Activated naive CD8-positive, alpha-beta T cell treated with anti-CD3 and anti-CD28 coated beads, Interleukin-2, amount 50 U/mL, for 16 hours (primary cell): ENCODE data around the gene CDH6.

Experiments
- DNase-seq: peaks from one replicate; pipeline ENCODE4 v3.0.0-alpha.2; 2020; ENCODE audit warnings: low read depth, low spot score

The CDH6 gene

DNA sequence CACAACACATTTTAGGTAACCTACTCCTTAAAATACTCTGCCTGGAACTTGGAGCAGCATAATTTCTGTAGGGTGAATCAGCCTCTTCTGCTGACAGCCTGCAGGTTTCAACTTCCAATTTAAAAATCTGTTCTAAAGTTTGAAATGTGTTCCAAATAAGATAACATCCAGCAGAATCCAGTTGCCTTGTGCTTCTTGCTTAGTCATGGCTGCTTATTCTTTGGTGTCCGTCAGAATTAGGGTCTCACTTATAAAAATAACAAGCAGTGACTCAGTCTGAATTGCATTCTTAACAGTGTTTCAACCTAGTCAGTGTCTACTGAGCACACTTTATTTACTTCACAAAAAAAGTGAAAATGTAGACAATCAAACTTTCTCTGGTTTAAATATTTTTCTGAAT is 3.7 kb downstream of the CDH6 start:
- DNase-seq = no peak

DNA sequence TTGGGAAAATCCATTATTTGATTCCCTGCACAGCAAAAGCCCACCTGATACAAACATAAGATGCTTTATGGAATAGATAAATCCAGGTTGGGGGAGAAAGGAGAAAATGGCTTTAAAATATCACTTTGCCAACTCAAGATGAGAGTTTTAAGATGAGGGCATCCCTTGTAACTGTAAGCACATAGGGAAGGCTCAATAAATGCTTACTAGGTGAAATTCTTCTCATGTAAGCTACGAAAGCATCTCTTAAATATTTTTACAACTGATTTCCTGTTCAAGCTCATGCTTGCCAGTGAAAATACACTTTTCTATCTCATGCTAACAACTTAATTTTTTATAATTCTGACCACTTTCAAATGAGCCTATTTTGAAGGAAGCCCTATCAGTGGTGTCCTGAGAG is 11.5 kb downstream of the CDH6 start:
- DNase-seq = no peak

DNA sequence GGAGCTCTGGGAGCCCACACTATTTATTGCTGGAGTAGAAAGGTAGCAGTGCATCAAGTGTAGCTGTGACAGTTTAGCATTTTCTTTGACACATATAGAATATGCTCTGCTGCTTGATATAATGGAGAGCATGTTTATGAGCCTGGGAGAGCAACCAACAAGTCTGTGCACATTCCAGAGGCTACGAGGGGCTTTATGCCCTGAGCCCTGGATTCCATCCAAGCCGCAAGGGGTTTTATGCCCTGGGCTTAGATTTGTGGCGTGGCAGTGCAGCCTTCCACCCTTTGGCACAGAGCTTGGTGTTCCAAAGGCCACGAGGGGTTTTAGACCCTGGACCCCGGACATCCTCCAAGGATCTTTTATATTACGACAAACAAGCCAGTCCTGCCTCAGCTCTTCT is 14.6 kb downstream of the CDH6 start:
- no peak for DNase-seq

DNA sequence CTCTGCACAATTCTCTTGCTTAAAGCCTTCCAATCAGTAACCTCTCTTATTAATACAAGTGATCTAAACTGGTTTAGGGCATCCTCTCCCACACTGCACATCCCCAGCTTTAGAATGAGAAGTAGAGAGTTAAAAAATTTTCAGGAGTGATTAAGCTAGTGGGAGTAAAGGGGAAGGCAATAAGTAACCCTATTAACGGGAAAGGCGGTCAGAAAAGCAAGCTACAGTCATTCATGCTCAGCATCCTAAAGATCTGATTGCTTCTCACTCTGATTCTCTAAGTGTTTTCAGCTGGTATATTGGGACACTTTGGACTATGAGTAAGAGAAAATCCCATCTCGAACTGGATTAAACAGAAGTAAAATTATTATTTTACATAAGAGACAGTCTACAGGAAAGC is 15.8 kb downstream of the CDH6 start:
- no peak for DNase-seq

DNA sequence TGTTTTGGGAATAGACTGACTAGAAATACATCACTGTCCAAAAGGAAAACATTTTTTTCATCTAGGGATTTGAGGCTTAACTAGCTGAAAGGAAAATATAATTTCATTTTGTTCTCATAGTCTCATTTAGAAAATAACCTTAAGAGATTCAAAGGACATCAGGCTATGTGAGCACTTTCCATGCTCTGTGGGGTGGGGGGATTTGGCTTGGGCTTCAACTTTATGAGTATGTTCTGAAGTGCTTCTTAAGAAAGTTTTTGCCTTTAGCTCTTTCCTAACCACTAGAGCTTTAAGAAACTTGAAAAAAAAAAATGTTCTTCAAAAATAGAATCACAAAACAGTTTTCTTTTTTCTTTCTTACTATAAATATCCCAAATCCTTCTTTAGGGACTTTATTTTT is 17.6 kb downstream of the CDH6 start:
- DNase-seq = no peak

DNA sequence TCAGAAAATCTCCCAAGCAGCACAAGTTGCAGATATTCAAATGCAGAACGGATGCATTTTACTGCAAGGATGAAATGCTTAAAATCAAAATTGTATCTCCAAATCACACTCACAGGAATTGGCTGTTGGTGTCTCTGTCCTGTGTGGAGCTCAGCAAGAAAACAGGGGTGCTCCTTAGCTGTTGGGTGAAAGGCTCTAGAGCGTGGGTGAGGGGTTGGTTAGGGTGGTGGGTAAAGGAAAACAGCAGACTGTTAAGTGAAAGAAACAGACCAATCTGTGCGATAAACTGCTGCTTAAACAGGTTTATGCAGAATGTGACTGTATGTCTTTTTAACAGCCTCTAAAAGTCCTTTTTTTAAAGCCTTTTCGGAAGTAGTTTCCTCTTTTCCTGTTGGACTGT is 19.8 kb downstream of the CDH6 start:
- DNase-seq = no peak

DNA sequence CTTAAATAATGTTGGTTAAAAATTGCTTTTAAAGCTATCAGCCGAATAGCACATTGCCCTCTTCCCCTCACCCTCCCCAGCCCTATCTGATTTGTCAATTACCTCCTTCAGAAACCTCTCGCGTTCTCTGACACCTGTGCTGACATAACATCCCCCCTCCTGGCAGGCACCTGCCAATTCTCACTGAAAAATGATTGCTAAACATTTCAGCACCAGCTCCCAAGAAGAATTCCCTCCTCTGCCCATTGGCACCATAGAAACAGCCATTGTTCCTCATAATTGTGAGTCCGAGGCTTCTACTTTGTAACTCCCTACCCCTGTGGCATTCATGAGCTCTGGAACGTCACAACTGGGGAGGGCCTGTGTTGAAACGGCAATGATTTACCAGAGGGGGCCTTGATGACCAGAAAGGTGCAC is 20.2 kb downstream of the CDH6 start:
- DNase-seq = no peak

DNA sequence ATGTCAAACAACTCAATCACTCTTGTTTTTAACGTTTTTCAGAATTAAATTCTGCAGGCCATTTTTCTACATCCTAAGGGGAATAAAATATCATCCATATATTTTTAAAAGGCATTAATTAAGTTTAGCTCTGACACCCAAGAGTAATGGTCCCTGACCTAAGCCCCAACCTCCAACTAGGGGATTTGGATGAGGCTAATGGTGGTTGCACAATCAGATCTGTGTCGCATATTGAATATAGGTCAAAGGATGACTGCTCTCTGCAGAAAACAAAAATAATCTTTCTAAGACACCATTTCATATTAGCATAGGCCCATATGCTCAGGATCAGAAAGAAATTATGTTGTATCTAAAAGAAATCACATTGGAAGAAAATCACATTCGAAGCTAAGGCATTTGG is 20.7 kb downstream of the CDH6 start:
- DNase-seq = no peak

DNA sequence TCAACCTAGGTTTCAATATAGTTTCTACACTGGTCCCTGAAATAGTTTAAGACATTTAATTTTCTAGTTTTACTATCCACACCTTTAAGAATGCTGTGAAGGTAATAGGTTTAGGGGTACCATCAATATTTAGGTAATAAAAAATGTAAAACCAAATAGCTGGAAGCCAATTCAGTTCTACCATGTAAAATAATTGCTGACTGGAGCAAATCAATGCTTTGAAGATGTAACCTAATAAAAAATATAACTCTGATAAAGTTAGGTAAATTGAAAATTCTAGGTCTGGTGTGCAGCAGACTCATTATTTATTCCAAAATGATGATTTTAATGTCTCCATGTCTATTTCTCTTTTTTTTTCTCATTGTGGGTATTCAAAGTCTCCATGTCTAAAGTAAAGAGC is 21.8 kb downstream of the CDH6 start:
- no peak for DNase-seq

DNA sequence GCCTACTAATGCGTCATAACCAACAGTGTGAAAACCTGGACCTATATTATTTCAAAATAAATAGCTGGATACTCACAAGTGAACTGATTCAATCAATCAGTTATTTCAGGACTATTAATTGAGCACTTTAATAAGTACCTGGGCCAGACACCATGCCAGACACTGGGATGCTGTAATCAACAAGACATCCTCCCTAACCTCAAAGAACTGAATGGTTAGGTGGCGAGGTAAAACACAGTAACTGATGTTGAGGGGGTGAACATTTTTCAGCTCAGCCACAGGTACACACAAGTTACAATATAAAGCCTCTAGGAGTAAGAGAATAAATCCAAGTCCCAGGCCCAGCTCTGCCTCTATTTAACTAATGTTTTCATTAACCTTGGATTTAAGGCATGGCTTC is 24.0 kb downstream of the CDH6 start:
- DNase-seq = no peak

DNA sequence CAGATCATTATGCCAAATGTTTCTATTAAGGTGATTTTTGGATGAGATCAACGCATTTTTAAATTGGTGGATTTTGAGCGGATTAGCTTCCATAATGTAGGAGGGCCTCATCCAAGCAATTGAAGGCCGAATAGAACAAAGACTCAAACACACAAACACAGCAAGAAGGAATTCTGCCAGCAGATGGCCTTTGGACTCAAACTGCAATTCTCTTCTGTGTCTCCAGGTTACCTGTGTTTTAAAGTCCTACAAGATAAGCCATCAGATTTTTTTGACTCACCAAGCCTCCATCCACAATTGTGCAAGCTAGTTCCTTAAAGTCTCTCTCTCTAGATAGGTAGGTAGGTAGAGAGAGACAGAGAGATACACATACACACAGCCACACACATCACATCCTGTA is 25.5 kb downstream of the CDH6 start:
- DNase-seq = no peak

DNA sequence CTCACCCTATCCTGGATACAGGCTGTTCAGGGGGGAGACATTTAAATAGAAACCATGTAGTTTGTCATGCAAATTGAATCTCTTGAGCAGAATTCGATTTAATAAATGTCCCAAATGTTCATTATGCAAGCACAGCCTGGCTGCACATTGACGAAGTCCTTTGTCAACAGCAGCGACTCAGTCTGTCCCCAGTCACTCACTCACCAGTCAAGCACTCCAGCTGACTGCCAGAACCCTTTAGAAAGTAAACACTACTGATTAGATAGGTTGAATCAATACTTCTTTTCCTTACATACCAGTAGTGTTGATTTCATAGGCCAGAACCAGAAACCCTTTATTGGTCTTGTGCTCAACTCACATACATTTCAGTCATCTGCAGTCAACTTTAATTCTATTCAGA is 27.5 kb downstream of the CDH6 start:
- no peak for DNase-seq

DNA sequence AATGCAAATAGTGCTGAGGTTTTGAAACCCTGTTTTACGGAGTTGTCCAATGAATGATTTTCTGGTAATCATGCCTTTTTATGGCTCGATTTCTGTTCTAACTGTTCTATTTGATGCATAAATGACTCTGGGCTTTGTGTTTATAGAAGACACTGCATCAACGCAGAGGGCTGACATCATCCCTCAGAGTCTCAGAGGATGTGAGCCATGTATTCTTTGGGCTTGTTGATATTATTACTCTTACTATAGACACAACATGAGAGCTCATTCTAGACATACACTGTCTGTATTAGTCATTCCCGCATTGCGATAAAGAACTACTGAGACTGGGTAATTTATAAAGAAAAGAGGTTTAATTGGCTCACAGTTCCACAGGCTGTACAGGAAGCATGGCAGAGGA is 31.6 kb downstream of the CDH6 start:
- no peak for DNase-seq

DNA sequence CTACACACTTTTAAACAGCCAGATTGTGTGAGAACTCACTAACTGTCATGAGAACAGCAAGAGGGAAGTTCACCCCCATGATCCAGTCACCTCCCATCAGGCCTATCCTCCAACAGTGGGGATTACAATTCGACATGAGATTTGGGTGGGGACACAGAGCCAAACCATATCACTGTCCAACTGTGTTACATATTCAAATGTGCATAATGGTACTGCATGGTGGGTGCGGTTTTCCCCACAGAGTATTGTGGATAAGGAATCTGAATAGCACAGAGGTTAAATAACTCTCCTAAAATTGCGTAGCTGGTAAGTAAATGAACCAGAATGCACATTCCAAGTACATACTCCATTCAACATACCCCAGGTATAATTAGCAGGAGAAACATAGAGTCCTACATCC is 32.1 kb downstream of the CDH6 start:
- no peak for DNase-seq

DNA sequence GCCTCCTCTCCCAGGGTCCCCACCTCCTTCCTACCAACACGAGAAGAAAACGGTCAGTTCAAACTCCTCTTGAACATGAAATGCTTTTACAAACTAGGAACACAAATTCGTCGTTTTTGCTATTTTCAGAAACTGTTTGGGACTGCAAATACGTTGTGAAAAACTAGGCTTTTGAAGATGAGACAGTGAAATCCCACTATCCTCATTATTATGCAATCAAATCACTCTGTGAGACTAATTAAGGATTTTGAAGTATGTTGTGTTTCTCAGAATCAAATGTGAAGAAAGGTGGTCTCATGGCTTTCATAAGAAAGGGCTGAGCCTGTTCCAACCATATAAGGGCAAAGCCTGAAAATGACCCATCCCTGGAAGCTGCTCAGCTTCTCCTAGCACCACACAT is 33.2 kb downstream of the CDH6 start:
- no peak for DNase-seq

DNA sequence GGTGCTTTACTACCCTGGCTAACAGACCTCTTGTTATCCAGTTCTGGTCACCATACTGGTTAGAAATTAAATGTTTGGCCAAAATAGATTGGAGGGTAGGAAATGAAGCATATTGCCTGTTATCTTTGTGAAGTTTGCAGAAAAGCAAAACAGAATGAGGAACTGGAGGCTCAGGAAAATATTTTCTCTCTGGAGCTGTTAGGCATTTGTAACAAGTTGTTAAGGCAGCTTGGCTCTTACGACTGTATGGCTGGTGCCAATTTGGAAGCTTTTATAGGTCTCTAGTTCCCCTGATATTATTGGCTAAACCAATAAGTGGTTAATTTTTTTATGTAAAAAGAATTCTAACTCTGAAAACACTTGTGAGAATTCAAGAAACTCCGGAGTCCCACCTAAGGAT is 35.8 kb downstream of the CDH6 start:
- no peak for DNase-seq

DNA sequence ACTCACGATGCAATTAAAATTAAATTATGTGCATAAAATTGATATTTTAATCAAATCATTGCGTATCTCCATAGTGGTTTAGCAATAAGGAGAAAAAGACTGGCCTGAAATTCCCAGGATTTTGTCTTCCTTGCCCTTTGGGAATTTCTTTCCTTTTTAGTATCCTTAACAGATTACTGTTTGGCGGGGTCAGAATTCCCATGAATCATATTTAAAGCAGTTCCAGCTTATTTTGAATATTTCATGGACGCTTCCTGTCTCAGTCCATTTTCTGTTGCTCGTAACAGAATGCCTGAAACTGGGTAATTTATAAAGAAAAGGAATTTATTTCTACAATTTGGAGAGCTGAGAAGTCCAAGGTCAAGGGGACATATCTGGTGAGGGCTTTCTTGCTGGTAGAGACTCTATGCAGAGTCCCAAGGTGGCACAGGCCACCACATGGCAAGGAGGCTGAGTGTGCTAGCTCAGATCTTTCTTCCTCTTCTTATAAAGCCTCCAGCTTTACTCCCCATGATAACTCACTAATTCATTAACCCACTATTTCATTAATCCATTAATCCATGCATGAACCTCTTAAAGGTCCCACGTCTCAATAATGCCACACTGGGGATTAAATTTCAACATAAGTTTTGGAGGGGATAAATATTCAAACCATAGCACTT is 37.8 kb downstream of the CDH6 start:
- DNase-seq = no peak

DNA sequence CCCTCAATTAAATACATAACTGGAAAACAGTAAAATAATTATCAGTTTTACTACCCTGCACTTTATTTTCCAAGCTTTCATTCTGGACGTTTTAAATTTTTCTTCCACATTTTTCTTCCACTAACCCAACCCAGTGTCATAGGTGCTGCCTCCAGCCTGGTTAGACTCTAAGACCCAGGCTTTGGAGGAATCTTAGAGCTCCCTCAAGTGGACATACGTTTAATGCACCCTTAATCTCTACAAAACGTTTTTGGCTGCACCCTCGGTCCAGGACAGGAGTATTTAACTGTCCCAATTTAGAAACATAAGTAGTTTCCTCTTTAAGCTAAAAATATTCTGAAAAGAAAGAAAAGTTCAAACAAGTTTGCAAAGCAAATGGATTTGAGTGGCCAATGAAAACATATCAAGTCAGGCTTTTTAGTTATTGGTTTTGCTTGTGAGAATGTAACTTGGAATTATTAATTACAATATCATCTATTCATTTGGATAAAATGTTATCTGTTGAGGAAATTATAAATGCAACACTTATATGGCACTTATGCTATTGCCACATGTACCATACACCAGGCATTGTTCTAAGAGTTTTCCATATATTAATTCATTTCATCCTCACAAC is 38.9 kb downstream of the CDH6 start:
- DNase-seq = no peak

DNA sequence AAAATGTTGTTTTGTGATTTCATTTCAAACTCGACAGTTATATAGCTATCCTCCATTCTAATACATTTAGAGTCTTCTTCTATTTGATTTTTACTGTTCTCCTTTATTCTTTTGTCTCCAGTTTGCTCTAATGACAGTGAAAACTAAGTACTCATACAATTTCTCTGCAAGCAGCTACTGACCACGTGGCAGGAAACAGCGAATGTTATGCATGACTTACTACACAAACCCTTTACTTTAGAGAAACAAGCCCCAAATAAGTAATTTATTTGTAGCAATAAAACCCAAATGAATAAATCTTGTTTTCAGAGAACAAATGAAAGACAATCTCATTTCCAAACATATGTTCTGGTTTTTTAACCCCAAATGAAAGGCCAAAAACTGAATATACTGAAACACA is 41.9 kb downstream of the CDH6 start:
- no peak for DNase-seq

DNA sequence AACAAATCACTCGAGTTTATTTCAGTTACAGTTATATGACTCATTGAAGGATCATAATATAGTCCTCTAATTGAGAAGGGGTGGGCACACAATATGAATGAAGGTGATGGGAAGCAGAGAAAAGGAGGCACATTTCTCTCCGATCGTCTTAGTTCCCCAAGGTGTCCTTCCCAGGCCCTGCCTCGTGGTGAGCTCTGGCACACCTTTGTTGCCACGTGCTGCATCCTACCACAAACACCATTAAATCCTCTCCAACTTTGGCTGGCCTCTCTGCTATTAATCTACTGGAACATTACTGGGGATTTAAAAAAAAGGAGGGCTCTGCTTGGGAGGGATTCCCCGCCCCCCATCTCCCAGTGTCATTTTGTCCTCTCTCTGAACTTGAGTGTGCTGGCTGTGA is 42.9 kb downstream of the CDH6 start:
- DNase-seq = no peak

DNA sequence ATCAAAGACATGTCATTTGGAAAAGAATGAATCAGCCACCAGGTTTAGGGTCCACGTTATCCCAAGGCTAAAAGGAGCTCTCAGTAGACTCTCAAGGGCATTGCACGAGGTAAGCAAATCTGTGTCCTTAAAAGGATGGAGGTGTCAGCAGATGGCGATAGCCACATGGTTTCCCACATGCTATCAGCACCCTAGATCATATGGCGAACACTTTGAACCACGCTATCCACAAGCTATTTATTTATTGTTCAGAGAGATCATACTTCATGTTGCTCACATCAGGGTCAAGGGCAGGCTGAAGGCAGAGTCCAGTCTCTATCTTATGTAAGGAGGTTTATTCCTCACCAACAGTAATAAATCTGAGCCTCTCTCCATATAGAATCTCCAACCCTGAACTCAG is 43.7 kb downstream of the CDH6 start:
- no peak for DNase-seq

DNA sequence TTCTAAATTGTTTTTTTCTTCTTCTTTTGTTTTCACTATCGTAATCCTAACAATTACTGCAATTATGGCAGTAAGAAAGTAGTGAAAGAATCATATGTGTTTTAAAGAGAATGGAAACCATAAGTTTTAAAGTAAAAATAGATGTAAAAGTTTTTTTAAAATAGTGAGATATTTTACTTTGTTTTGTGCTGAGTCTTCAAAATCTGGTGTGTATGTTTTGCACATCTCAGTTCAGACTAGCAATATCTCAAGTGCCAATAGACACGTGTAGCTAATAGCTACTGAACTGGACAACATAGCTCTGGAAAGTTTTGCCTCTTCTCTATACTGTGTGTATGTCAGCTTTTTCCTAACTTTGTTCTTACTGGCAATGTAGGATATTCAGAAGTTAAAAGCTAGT is 45.0 kb downstream of the CDH6 start:
- no peak for DNase-seq

DNA sequence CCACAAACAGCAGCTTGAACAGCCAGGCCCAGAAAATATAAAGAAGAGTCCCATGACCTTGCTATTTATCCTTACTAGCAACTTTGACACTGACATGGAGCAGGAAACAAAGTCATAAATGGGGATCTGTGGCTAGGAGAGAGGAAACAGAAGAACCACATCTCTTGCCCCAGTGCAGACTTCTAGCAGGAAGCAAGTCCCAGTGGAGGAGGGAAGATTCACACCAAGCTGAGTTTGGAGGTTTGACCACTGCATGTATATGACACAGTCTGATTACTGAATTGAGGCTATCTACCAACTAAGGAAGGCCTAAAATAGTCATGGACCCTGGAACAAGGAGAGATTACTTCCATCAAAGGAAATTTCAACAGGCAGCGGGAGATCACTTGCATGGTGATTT is 51.4 kb downstream of the CDH6 start:
- no peak for DNase-seq

DNA sequence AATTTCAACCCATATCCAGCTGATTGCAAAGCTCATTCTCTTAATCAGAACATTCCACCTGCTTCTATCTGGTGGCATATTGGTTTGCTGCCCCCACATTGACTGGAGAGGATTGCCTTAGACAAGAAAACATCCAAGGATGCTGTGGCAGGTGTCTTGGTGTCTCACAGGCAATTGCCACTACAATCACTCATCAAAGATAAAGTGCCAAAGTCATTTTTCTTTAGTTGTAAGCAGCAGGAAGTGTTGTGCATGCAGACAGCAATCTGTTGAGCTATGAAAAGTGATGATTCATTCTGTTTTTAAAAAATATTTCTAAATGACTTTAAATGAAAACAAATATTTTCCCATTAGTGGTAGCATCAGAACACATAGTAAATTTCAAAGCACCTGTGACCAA is 53.9 kb downstream of the CDH6 start:
- DNase-seq = no peak
